Ishikawa (cell line): Measurements from ENCODE around the gene GTPBP4.

ENCODE experiments used
- CEBPB ChIP-seq: IDR thresholded peaks from 2 replicates; pipeline ENCODE4 v1.6.1; 2012
- CREB1 ChIP-seq: IDR thresholded peaks from 2 replicates; pipeline ENCODE4 v1.6.1; 2012; ENCODE audit warnings: low read depth
- EGR1 ChIP-seq: IDR thresholded peaks from 2 replicates; pipeline ENCODE4 v1.6.1; 2012
- EP300 ChIP-seq: IDR thresholded peaks from 2 replicates; pipeline ENCODE4 v1.6.1; 2012; ENCODE audit warnings: borderline replicate concordance
- MAX ChIP-seq: IDR thresholded peaks from 2 replicates; pipeline ENCODE4 v1.6.1; 2012
- NFIC ChIP-seq: IDR thresholded peaks from 2 replicates; pipeline ENCODE4 v1.6.1; 2012
- RAD21 ChIP-seq: IDR thresholded peaks from 2 replicates; pipeline ENCODE4 v1.6.1; 2012; ENCODE audit warnings: low read depth
- REST ChIP-seq: IDR thresholded peaks from 2 replicates; pipeline ENCODE4 v1.6.1; 2012; ENCODE audit warnings: low read depth, mild to moderate bottlenecking
- TCF12 ChIP-seq: IDR thresholded peaks from 2 replicates; pipeline ENCODE4 v1.6.1; 2012; ENCODE audit warnings: low read depth
- YY1 ChIP-seq: IDR thresholded peaks from 2 replicates; pipeline ENCODE4 v1.6.1; 2012; ENCODE audit warnings: low read depth

- no peak for TF ChIP-seq TCF12
- no peak for TF ChIP-seq REST
- TF ChIP-seq YY1, result no peak
- no peak for TF ChIP-seq MAX
- no peak for TF ChIP-seq RAD21
- no peak for TF ChIP-seq CEBPB
- no peak for TF ChIP-seq EP300
- no peak for TF ChIP-seq CREB1
- TF ChIP-seq NFIC, result no peak
- TF ChIP-seq EGR1, result no peak
Observed at GRCh38 chr10:1020958-1021357, 32.7 kb downstream of the GTPBP4 start.
